ENCODE data around the gene DYTN. TPM values are rescaled to one million over a fixed set of nuclear protein-coding genes. Genes with fewer than 3 reads are reported as not detected.

The DYTN gene
- polyA plus RNA-seq, 2 donors = not detected

DNA sequence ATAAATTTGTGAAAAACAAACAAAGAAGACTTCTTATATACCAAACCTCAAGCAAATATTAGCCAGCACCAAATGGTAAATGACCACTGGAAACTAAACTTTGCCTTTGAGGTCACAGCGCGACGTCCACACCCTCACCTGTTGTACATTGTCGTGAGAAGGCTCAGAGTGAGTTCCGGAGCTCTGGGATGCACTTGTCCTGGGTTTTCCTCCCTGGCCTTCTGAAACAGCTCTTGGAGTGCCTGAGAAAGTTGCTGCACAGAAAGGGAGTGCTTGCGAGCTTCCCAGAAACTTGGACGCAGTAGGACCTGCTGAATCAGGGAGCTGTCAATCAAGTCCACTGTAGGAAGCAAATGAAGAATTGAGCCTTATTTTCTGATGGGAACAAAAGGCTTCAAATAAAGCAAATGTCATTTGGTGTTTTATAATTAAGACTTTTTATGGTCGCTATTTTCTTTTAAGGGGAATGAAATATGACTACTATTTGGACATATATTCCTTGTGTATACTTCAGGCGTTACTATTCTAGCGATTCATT is 11.0 kb downstream of the DYTN start:
- Histone ChIP-seq H3K36me3 (ENCODE audit: control insufficient read depth in 2 of 2, insufficient read depth in 2 of 2, low read length in 1 of 2) (no peaks in the 10 kb centered on the region), H3K9me3 (ENCODE audit: control insufficient read depth in 2 of 2, insufficient read depth in 1 of 2, low read depth in 1 of 2, low read length in 1 of 2) (no peaks in the 10 kb centered on the region)

DNA sequence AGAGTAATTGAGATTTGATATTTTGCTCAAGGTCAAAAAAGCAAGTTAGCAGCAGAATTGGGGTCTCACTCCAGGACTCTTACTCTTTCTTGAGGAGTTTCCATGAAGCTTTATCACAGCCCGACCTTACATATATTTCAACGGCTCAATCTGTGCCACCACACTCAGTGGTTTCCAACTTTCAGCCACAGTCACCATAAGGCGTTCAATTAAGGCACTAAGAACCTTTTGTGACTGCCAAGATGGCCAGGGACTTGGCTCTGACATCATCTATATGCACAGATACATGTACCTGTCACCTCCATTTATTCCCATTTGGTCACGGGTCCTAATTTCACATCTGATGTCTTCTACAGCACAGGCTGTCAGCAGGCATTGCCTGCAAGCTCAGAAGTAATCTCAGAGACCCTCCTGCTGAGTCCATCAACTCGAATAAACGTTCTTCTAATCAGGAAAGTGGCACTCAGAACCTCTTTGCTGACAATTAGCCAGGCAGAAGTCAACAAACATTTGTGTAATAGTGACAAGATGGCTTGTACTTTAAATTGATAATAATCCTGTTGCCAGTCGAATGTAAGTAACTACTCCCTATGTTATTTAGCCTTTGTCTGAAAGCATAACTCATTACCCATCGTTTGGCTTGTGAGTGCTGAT is 16.1 kb downstream of the DYTN start:
- 54 to 65% methylated on average over 8 of the region's 8 CpGs for WGBS, 2 donors
- H3K27ac ChIP-seq (ENCODE audit: low read depth in 2 of 2, low read length in 1 of 2) = no peak overlapping the region
- no peaks in the 10 kb centered on the region for H3K36me3 ChIP-seq (ENCODE audit: control insufficient read depth in 2 of 2, insufficient read depth in 2 of 2, low read length in 1 of 2)
- H3K9me3 ChIP-seq (ENCODE audit: control insufficient read depth in 2 of 2, insufficient read depth in 1 of 2, low read depth in 1 of 2, low read length in 1 of 2) = no peaks in the 10 kb centered on the region
- no peaks in the 10 kb centered on the region for H3K4me1 ChIP-seq (ENCODE audit: control insufficient read depth in 2 of 2, insufficient read depth in 2 of 2, low read length in 1 of 2)
- H3K27me3 ChIP-seq (ENCODE audit: control insufficient read depth in 1 of 2, insufficient read depth in 2 of 2, low read length in 2 of 2) = peaks cover 2 to 3% of the 10 kb centered on the region in 2 donors
- H3K4me3 ChIP-seq (ENCODE audit: low read depth in 1 of 2, low read length in 2 of 2) = no peak overlapping the region

More for the DNA sequence above, 11.0 kb downstream of the DYTN start:
- Histone ChIP-seq H3K27ac (ENCODE audit: low read depth in 2 of 2, low read length in 1 of 2) (no peak overlapping the region), H3K4me1 (ENCODE audit: control insufficient read depth in 2 of 2, insufficient read depth in 2 of 2, low read length in 1 of 2) (no peaks in the 10 kb centered on the region), H3K27me3 (ENCODE audit: control insufficient read depth in 1 of 2, insufficient read depth in 2 of 2, low read length in 2 of 2) (peaks cover 0 to 2% of the 10 kb centered on the region in 2 donors), H3K4me3 (ENCODE audit: low read depth in 1 of 2, low read length in 2 of 2) (no peak overlapping the region)
- WGBS, 2 donors = 62 to 66% methylated on average over 10 of the region's 10 CpGs

DNA sequence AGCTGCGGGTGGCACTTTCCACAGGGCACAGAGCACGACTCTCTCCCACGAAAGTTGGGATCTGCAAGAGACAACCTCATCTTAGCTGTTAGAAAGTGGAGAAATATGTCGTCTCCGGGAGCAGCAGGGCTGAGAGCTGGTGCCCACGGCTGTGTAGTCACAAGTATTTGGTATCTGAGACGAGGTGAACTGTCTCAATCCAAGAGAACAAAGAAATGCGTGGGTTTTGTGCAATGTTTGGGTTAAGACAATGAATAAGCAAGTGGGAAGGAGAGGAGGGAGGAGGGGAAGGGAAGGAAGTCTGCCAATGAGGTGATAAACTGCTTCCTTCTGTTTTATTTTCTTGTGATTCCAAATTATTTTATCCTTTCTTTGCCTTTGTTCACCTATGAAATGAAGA is 18.0 kb downstream of the DYTN start:
- Histone ChIP-seq H3K4me1 (ENCODE audit: control insufficient read depth in 2 of 2, insufficient read depth in 2 of 2, low read length in 1 of 2) (no peaks in the 10 kb centered on the region), H3K4me3 (ENCODE audit: low read depth in 1 of 2, low read length in 2 of 2) (no peak overlapping the region), H3K27me3 (ENCODE audit: control insufficient read depth in 1 of 2, insufficient read depth in 2 of 2, low read length in 2 of 2) (peaks cover 0 to 3% of the 10 kb centered on the region in 2 donors), H3K27ac (ENCODE audit: low read depth in 2 of 2, low read length in 1 of 2) (no peak overlapping the region), H3K36me3 (ENCODE audit: control insufficient read depth in 2 of 2, insufficient read depth in 2 of 2, low read length in 1 of 2) (no peaks in the 10 kb centered on the region), H3K9me3 (ENCODE audit: control insufficient read depth in 2 of 2, insufficient read depth in 1 of 2, low read depth in 1 of 2, low read length in 1 of 2) (no peaks in the 10 kb centered on the region)
- WGBS, 2 donors = 36 to 39% methylated on average over 8 of the region's 8 CpGs

DNA sequence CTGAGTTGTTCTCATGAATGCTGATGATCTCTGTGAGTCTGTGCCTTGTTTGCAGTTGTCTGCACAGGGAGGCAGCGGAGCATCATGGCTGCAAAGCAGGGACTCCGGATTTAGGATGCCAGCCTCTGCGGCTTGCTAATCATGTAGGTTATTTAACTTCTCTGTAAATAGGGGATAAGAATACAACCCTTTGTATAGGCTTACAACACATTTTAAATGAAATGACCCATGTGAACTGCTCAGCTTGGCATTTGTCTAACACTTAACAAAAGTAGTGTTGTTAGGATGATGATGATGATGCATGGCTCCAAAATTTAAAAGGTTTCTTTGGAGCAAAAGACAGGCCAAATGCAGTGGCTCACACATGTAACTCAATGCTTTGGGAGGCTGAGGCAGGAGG is 19.4 kb downstream of the DYTN start:
- 83 to 90% methylated on average over 3 of the region's 3 CpGs for WGBS, 2 donors
- no peak overlapping the region for H3K4me3 ChIP-seq (ENCODE audit: low read depth in 1 of 2, low read length in 2 of 2)
- no peak overlapping the region for H3K27ac ChIP-seq (ENCODE audit: low read depth in 2 of 2, low read length in 1 of 2)
- H3K9me3 ChIP-seq (ENCODE audit: control insufficient read depth in 2 of 2, insufficient read depth in 1 of 2, low read depth in 1 of 2, low read length in 1 of 2) = no peaks in the 10 kb centered on the region
- H3K36me3 ChIP-seq (ENCODE audit: control insufficient read depth in 2 of 2, insufficient read depth in 2 of 2, low read length in 1 of 2) = no peaks in the 10 kb centered on the region
- H3K27me3 ChIP-seq (ENCODE audit: control insufficient read depth in 1 of 2, insufficient read depth in 2 of 2, low read length in 2 of 2) = peaks cover 0 to 3% of the 10 kb centered on the region in 2 donors
- H3K4me1 ChIP-seq (ENCODE audit: control insufficient read depth in 2 of 2, insufficient read depth in 2 of 2, low read length in 1 of 2) = no peaks in the 10 kb centered on the region

DNA sequence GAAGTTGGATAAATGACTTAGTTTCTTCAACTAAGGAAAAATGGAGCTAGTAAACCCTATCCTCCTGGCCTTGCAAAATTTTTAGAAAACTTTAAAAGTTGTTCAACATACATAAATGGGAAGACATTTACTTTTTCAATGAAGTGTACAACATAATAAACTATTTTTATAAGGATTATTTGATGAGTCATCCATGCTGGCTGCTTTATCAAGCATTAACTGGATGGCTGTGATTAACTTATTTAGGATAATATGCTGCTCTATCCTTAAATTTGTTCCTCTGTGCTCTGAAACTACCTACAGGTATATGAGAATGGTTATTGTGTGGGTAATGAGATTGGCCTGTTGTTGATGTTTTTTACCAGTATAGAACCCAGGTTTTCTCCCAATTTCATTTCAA is 21.3 kb downstream of the DYTN start:
- H3K4me1 ChIP-seq (ENCODE audit: control insufficient read depth in 2 of 2, insufficient read depth in 2 of 2, low read length in 1 of 2) = no peaks in the 10 kb centered on the region
- H3K9me3 ChIP-seq (ENCODE audit: control insufficient read depth in 2 of 2, insufficient read depth in 1 of 2, low read depth in 1 of 2, low read length in 1 of 2) = no peaks in the 10 kb centered on the region
- H3K27me3 ChIP-seq (ENCODE audit: control insufficient read depth in 1 of 2, insufficient read depth in 2 of 2, low read length in 2 of 2) = peaks cover 0 to 3% of the 10 kb centered on the region in 2 donors
- no peak overlapping the region for H3K27ac ChIP-seq (ENCODE audit: low read depth in 2 of 2, low read length in 1 of 2)
- no peaks in the 10 kb centered on the region for H3K36me3 ChIP-seq (ENCODE audit: control insufficient read depth in 2 of 2, insufficient read depth in 2 of 2, low read length in 1 of 2)
- H3K4me3 ChIP-seq (ENCODE audit: low read depth in 1 of 2, low read length in 2 of 2) = no peak overlapping the region

DNA sequence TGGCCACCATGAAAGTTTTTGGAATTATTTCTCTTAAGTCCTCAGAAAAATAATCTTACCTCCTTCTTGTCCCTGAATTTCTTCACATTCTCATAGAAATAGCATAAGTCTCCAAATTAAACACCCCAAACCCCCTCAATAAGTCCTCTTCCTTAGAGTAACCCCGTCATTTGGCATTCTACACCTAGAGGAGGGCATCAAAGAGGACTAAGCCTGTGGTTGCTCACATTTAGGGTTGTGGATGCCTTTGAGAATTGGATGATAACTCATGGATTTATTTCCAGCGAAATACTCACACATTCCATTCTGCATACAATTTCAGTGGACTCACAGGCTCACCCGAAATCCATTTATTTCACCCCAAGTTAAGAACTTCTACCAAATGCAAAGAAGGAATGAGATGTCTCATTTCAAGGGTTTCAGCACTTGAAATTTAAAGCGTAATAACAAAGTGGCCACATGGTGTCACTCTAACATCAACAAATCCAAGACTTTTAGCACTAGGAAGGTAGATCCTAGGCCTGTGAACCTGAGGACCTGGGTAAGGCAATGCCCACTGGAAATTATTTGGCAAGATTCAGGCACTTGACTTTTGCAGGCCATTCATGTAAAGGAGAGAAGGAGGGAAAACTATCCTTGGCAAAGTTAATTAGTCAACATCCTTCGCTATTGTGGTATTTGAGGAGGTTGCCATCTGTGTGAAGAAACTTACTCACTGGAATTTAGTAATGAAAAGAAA is 24.6 kb downstream of the DYTN start:
- Histone ChIP-seq H3K27ac (ENCODE audit: low read depth in 2 of 2, low read length in 1 of 2) (no peak overlapping the region), H3K36me3 (ENCODE audit: control insufficient read depth in 2 of 2, insufficient read depth in 2 of 2, low read length in 1 of 2) (no peaks in the 10 kb centered on the region), H3K4me3 (ENCODE audit: low read depth in 1 of 2, low read length in 2 of 2) (no peak overlapping the region), H3K4me1 (ENCODE audit: control insufficient read depth in 2 of 2, insufficient read depth in 2 of 2, low read length in 1 of 2) (no peaks in the 10 kb centered on the region), H3K9me3 (ENCODE audit: control insufficient read depth in 2 of 2, insufficient read depth in 1 of 2, low read depth in 1 of 2, low read length in 1 of 2) (no peaks in the 10 kb centered on the region), H3K27me3 (ENCODE audit: control insufficient read depth in 1 of 2, insufficient read depth in 2 of 2, low read length in 2 of 2) (no peaks in the 10 kb centered on the region)
- whole genome bisulfite sequencing, 2 donors = 32 to 34% methylated on average over 5 of the region's 5 CpGs

DNA sequence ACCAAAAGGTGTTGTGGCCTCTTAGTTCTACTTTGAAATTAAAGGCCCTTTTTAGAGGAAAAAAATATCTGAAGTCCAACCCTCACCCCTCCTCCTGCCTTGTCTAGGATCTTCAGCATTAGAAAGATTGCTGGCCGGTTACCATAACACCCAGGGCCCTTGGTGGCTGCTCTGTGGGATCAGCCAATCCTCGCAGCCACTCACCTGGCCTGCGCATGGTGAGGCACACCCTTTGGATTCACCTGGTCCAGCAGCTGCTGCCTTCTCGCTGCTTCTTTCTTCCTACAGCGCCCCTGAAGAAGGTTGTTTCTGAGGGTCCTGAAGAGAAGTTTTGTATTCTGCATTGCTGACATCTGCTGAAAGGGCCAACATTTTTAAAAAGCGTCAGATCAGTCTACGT is 25.2 kb downstream of the DYTN start:
- 72 to 75% methylated on average over 7 of the region's 7 CpGs for WGBS, 2 donors
- H3K27me3 ChIP-seq (ENCODE audit: control insufficient read depth in 1 of 2, insufficient read depth in 2 of 2, low read length in 2 of 2) = no peaks in the 10 kb centered on the region
- H3K4me1 ChIP-seq (ENCODE audit: control insufficient read depth in 2 of 2, insufficient read depth in 2 of 2, low read length in 1 of 2) = no peaks in the 10 kb centered on the region
- H3K36me3 ChIP-seq (ENCODE audit: control insufficient read depth in 2 of 2, insufficient read depth in 2 of 2, low read length in 1 of 2) = no peaks in the 10 kb centered on the region
- H3K27ac ChIP-seq (ENCODE audit: low read depth in 2 of 2, low read length in 1 of 2) = no peak overlapping the region
- no peaks in the 10 kb centered on the region for H3K9me3 ChIP-seq (ENCODE audit: control insufficient read depth in 2 of 2, insufficient read depth in 1 of 2, low read depth in 1 of 2, low read length in 1 of 2)
- no peak overlapping the region for H3K4me3 ChIP-seq (ENCODE audit: low read depth in 1 of 2, low read length in 2 of 2)

DNA sequence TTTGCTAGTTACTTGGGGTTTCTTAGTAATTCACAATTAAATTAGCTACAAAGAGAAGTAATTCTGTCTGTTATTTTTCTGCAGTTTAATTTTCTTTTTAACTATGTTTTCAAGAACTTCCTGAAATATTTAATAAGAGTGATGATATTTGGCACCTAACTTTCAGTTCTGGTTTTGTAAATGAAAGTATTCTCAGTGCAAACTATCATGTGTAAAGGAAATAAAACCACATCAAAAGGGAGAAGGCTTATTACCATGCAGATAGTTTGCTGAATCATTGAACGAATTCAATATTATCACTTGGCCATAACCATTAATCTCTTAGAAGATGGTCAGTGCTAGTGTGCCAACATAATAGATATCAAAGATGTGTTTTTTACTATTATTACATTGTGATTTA is 29.2 kb downstream of the DYTN start:
- no peak overlapping the region for H3K27ac ChIP-seq (ENCODE audit: low read depth in 2 of 2, low read length in 1 of 2)
- H3K4me1 ChIP-seq (ENCODE audit: control insufficient read depth in 2 of 2, insufficient read depth in 2 of 2, low read length in 1 of 2) = no peaks in the 10 kb centered on the region
- H3K4me3 ChIP-seq (ENCODE audit: low read depth in 1 of 2, low read length in 2 of 2) = no peak overlapping the region
- 30 to 43% methylated on average over 1 of the region's 1 CpG for WGBS, 2 donors
- no peaks in the 10 kb centered on the region for H3K36me3 ChIP-seq (ENCODE audit: control insufficient read depth in 2 of 2, insufficient read depth in 2 of 2, low read length in 1 of 2)
- no peaks in the 10 kb centered on the region for H3K9me3 ChIP-seq (ENCODE audit: control insufficient read depth in 2 of 2, insufficient read depth in 1 of 2, low read depth in 1 of 2, low read length in 1 of 2)
- H3K27me3 ChIP-seq (ENCODE audit: control insufficient read depth in 1 of 2, insufficient read depth in 2 of 2, low read length in 2 of 2) = no peaks in the 10 kb centered on the region

DNA sequence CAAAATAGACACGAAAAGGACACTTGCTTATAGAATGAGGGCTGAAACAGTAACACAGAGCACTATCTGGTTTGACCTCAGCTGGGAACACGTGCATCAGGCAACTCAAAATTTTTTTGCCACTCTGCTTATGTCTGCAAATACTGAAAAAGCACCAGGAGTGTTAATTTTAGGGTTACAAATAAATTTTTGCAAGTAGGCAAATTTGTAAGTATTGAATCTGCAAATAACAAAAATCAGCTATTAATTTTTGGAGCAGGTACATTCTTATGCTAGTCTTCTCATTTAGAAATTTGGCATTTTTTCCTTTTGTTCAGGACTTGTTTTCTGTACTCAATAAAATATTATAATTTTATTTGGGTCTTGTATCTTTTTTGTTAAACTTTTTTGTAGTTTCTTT is 29.7 kb downstream of the DYTN start:
- H3K36me3 ChIP-seq (ENCODE audit: control insufficient read depth in 2 of 2, insufficient read depth in 2 of 2, low read length in 1 of 2) = no peaks in the 10 kb centered on the region
- WGBS, 2 donors = 64 to 67% methylated on average over 2 of the region's 2 CpGs
- H3K4me3 ChIP-seq (ENCODE audit: low read depth in 1 of 2, low read length in 2 of 2) = no peak overlapping the region
- H3K4me1 ChIP-seq (ENCODE audit: control insufficient read depth in 2 of 2, insufficient read depth in 2 of 2, low read length in 1 of 2) = no peaks in the 10 kb centered on the region
- H3K9me3 ChIP-seq (ENCODE audit: control insufficient read depth in 2 of 2, insufficient read depth in 1 of 2, low read depth in 1 of 2, low read length in 1 of 2) = no peaks in the 10 kb centered on the region
- no peaks in the 10 kb centered on the region for H3K27me3 ChIP-seq (ENCODE audit: control insufficient read depth in 1 of 2, insufficient read depth in 2 of 2, low read length in 2 of 2)
- H3K27ac ChIP-seq (ENCODE audit: low read depth in 2 of 2, low read length in 1 of 2) = no peak overlapping the region

DNA sequence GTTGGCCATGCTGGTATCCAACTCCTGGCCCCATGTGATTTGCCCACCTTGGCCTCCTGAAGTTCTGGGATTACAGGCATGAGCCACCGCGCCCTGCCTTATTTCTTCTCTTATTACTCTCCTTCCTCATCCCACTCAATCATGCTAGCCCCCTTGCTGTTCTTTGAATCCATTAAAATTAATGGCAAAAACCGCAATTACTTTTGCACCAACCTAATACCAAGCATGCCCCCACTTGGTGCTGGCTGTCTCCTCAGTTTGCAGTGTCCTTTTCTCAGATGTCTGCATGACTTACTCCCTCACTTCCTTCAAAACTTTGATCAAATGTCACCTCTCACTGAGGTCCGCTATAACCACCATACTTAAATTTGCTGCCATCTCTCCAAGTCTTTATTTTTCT is 34.6 kb downstream of the DYTN start:
- H3K27ac ChIP-seq (ENCODE audit: low read depth in 2 of 2, low read length in 1 of 2) = no peak overlapping the region
- H3K4me3 ChIP-seq (ENCODE audit: low read depth in 1 of 2, low read length in 2 of 2) = no peak overlapping the region
- no peaks in the 10 kb centered on the region for H3K27me3 ChIP-seq (ENCODE audit: control insufficient read depth in 1 of 2, insufficient read depth in 2 of 2, low read length in 2 of 2)
- 87 to 89% methylated on average over 4 of the region's 4 CpGs for WGBS, 2 donors
- no peaks in the 10 kb centered on the region for H3K4me1 ChIP-seq (ENCODE audit: control insufficient read depth in 2 of 2, insufficient read depth in 2 of 2, low read length in 1 of 2)
- no peaks in the 10 kb centered on the region for H3K9me3 ChIP-seq (ENCODE audit: control insufficient read depth in 2 of 2, insufficient read depth in 1 of 2, low read depth in 1 of 2, low read length in 1 of 2)
- H3K36me3 ChIP-seq (ENCODE audit: control insufficient read depth in 2 of 2, insufficient read depth in 2 of 2, low read length in 1 of 2) = no peaks in the 10 kb centered on the region
